CD4-positive, alpha-beta T cell treated with Interleukin-4 for 1 hour (primary cell): Measurements from ENCODE around the gene LHFPL6.

Source experiments
- DNase-seq, 2 donors: peaks; one replicate each; pipeline ENCODE4 v3.0.0-alpha.2; 2020 to 2022

The LHFPL6 gene

DNA sequence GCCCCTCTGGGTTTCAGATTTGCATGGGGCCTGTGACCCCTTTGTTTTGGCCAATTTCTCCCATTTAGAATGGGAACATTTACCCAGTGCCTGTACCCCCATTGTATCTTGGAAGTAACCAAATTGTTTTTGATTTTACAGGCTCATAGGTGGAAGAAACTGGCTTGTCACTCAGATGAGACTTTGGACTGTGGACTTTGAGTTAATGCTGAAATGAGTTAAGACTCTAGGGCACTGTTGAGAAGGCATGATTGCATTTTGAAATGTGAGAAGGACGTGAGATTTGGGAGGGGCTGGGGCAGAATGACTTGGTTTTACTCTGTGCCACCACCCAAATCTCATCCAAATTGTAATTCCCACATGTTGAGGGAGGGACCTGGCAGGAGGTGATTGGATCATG is 306.0 kb downstream of the LHFPL6 start:
- no peak for DNase-seq

GRCh38 chr13:39296193-39296592 is 306.8 kb downstream of the LHFPL6 start:
- no peak for DNase-seq
